Testis (tissue), 3 donors: Measurements from ENCODE around the gene ATG7. TPM values are rescaled to one million over a fixed set of nuclear protein-coding genes. Genes with fewer than 3 reads are reported as not detected.

Experiments used
- DNase-seq: peaks from one replicate; pipeline ENCODE4 v3.0.0-alpha.2; 2019
- H3K27ac ChIP-seq, 2 donors: fragments of 200-600 bp; sonication (generic); one replicate each; pipeline ENCODE4 v1.5.1; 2019
- H3K27me3 ChIP-seq: fragments of 200-600 bp; sonication (generic); one replicate; pipeline ENCODE4 v1.5.1; 2019
- H3K36me3 ChIP-seq: fragments of 200-600 bp; sonication (generic); one replicate; pipeline ENCODE4 v1.5.1; 2017; ENCODE audit warnings: low read depth; ENCODE audit errors: missing control alignments
- H3K4me1 ChIP-seq: fragments of 200-600 bp; sonication (generic); one replicate; pipeline ENCODE4 v1.5.1; 2019
- H3K4me3 ChIP-seq, 2 donors: fragments of 200-600 bp; sonication (generic); one replicate each; pipeline ENCODE4 v1.5.1; 2017 to 2019
- H3K9me3 ChIP-seq: fragments of 200-600 bp; sonication (generic); one replicate; pipeline ENCODE4 v1.5.1; 2017
- CTCF ChIP-seq, 3 experiments: fragments of 450-650 bp in 2 of 3; fragments of 200-600 bp in 1 of 3; sonication (generic) in 1 of 3; IDR thresholded peaks; one replicate each; pipeline ENCODE4 v1.5.1; 2016 to 2019; ENCODE audit warnings: antibody characterized with exemption in 3 of 3, mild to moderate bottlenecking in 2 of 3, moderate library complexity in 1 of 3
- POLR2A ChIP-seq: fragments of 450-650 bp; IDR thresholded peaks from one replicate; pipeline ENCODE4 v1.6.1; 2017; ENCODE audit warnings: antibody characterized with exemption, mild to moderate bottlenecking, moderate library complexity
- WGBS, 2 donors: methylation state at CpG; one replicate each; pipeline ENCODE4 v1.1.5; 2018; 5-methylcytosine and 5-hydroxymethylcytosine counted together
- intact Hi-C: fragments of 100-400 bp; cut with DNase I; formaldehyde crosslinking; loops from one replicate; pipeline ENCODE4 v1.15.1; 2023; ENCODE audit warnings: low total_unique reads
- polyA plus RNA-seq: library from polyadenylated mRNA; stranded (reverse); fragments of 350-450 nt; fragmentation: Illumina TruSeq; extraction: RNeasy Lipid Tissue Mini Kit (QIAGEN cat#74804); gene quantifications from one replicate; pipeline ENCODE4 v1.2.3, GENCODE V29; 2014; ENCODE audit warnings: low read depth, low replicate concordance; ENCODE audit not compliant: insufficient read depth
- total RNA-seq, 2 donors: library from RNA; depleted of rRNA; stranded (reverse); fragments of >200 nt; gene quantifications; one replicate each; pipeline ENCODE4 v1.2.3, GENCODE V29; 2016

The ATG7 gene
- total and polyA plus RNA-seq, 3 donors from 2014 or later = 52.9 to 95.4 (median 86.0) TPM

GRCh38 chr3:11583235-11583634 is 311.0 kb downstream of the ATG7 start:
- no peak overlapping the region for H3K4me3 ChIP-seq
- peak overlapping the region; percentile 21 to 67 for H3K27ac ChIP-seq
- H3K9me3 ChIP-seq = no peaks in the 10 kb centered on the region
- no peaks in the 10 kb centered on the region for H3K36me3 ChIP-seq
- peaks cover 43% of the 10 kb centered on the region for H3K4me1 ChIP-seq
- H3K27me3 ChIP-seq = no peaks in the 10 kb centered on the region
- no peak for DNase-seq
- intact Hi-C loops = no loop called here
- TF ChIP-seq CTCF (IDR thresholded peaks at IDR 0.05) (no peak), POLR2A (no peak)

- Histone ChIP-seq H3K4me1 (peaks cover 46% of the 10 kb centered on the region), H3K4me3 (no peak overlapping the region), H3K36me3 (no peaks in the 10 kb centered on the region), H3K9me3 (no peaks in the 10 kb centered on the region), H3K27me3 (no peaks in the 10 kb centered on the region), H3K27ac (peak overlapping the region in 1 of 2 donors; percentile 67)
- no peak for DNase-seq
- WGBS, 2 donors = 58 to 59% methylated on average over 10 of the region's 10 CpGs
- TF ChIP-seq POLR2A = no peak
- TF ChIP-seq CTCF (IDR thresholded peaks at IDR 0.05) = no peak
- intact Hi-C loops = no loop called here
Measured at GRCh38 chr3:11583638-11584046, 311.4 kb downstream of the ATG7 start.

GRCh38 chr3:11584570-11584969 is 312.4 kb downstream of the ATG7 start:
- Histone ChIP-seq H3K4me1 (peaks cover 55% of the 10 kb centered on the region), H3K36me3 (no peaks in the 10 kb centered on the region), H3K9me3 (no peaks in the 10 kb centered on the region), H3K27me3 (no peaks in the 10 kb centered on the region), H3K4me3 (no peak overlapping the region), H3K27ac (no peak overlapping the region)
- DNase-seq = no peak
- intact Hi-C loops = no loop called here
- TF ChIP-seq CTCF (IDR thresholded peaks at IDR 0.05) (no peak), POLR2A (no peak)
- 84 to 85% methylated on average over 4 of the region's 4 CpGs for WGBS, 2 donors

GRCh38 chr3:11587766-11588165 is 315.6 kb downstream of the ATG7 start:
- H3K9me3 ChIP-seq = no peaks in the 10 kb centered on the region
- H3K36me3 ChIP-seq = no peaks in the 10 kb centered on the region
- no peaks in the 10 kb centered on the region for H3K27me3 ChIP-seq
- peaks cover 61% of the 10 kb centered on the region for H3K4me1 ChIP-seq
- no peak for DNase-seq
- peak overlapping the region; percentile 10 to 57 for H3K27ac ChIP-seq
- intact Hi-C loops = loop anchor here (5.0 kb wide), 1 partner anchor 55 kb away; the partner anchor contains the start of gene VGLL4
- 74 to 83% methylated on average over 12 of the region's 12 CpGs for WGBS, 2 donors
- TF ChIP-seq CTCF (IDR thresholded peaks at IDR 0.05) = no peak
- no peak for TF ChIP-seq POLR2A
- H3K4me3 ChIP-seq = no peak overlapping the region

GRCh38 chr3:11588338-11588737 is 316.1 kb downstream of the ATG7 start:
- TF ChIP-seq CTCF (IDR thresholded peaks at IDR 0.05) = no peak
- no peak for TF ChIP-seq POLR2A
- Histone ChIP-seq H3K27ac (peak overlapping the region; percentile 10 to 57), H3K36me3 (no peaks in the 10 kb centered on the region), H3K27me3 (no peaks in the 10 kb centered on the region), H3K4me3 (no peak overlapping the region), H3K9me3 (no peaks in the 10 kb centered on the region), H3K4me1 (peaks cover 61% of the 10 kb centered on the region)
- 76 to 78% methylated on average over 5 of the region's 5 CpGs for WGBS, 2 donors
- intact Hi-C loops = loop anchor here (5.0 kb wide), 1 partner anchor 54 kb away; the partner anchor contains the start of gene VGLL4
- DNase-seq = no peak
